GM10847 (cell line): ENCODE measurements around the gene UGT1A5.

Experiments
- POLR2A ChIP-seq: IDR thresholded peaks from 2 replicates; pipeline ENCODE4 v1.6.1; 2011; ENCODE audit not compliant: insufficient read length; ENCODE audit errors: extremely low read depth

Gene UGT1A5

DNA sequence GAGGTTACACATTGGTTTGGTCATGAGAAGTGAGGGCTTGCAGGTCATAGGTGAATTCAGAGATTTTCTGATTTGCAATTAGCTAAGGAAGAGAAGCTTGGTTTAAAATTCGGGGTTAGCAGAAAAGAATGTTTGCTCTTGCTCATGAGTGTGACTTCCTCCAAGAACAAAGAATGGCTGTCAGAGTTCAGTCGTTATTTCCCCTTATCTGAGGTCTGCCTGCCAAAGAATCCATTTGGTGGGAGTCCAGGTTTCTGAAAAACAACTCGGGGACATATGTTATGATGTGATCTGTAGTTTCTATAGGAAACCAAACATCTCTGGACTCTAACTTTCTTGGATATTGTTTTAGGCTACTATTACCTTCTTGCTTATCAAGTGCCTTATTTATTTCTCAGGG lies 23.2 kb upstream of the UGT1A5 start:
- TF ChIP-seq POLR2A: no peak

DNA sequence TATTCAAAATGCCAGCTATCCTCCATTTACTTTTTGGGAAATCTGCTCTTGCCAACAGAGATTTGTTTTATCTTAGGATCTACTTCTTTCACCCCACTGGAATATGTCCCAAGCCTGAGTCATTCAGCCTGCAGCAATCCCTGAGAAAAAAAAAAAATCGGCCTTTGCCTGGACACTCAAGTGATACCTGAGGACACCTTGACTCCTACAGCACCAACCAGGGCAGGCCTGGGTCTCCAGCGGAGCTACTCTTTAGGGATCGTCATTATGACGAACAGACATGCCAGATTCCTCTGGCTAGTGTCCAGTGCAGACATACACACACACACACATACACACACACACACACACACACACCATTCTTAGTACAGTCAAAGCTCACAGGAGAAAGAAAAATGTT lies 22.3 kb upstream of the UGT1A5 start:
- TF ChIP-seq POLR2A: no peak

- no peak for TF ChIP-seq POLR2A
These were observed 21.0 kb upstream of the UGT1A5 start for GRCh38 chr2:233691443-233692433.

- no peak for TF ChIP-seq POLR2A
These were observed 20.1 kb upstream of the UGT1A5 start, which contains the start of gene UGT1A6 for GRCh38 chr2:233692648-233693047. TSS of gene UGT1A6 (plus strand) at chr2:233692890. CDS start at chr2:233693005, 115 bp downstream.

- no peak for TF ChIP-seq POLR2A
These were observed 18.7 kb upstream of the UGT1A5 start for GRCh38 chr2:233693963-233694362.

- no peak for TF ChIP-seq POLR2A
These were observed 14.0 kb upstream of the UGT1A5 start for GRCh38 chr2:233698740-233699139.

- TF ChIP-seq POLR2A: no peak
These were observed 13.2 kb upstream of the UGT1A5 start for GRCh38 chr2:233699424-233700027.

DNA sequence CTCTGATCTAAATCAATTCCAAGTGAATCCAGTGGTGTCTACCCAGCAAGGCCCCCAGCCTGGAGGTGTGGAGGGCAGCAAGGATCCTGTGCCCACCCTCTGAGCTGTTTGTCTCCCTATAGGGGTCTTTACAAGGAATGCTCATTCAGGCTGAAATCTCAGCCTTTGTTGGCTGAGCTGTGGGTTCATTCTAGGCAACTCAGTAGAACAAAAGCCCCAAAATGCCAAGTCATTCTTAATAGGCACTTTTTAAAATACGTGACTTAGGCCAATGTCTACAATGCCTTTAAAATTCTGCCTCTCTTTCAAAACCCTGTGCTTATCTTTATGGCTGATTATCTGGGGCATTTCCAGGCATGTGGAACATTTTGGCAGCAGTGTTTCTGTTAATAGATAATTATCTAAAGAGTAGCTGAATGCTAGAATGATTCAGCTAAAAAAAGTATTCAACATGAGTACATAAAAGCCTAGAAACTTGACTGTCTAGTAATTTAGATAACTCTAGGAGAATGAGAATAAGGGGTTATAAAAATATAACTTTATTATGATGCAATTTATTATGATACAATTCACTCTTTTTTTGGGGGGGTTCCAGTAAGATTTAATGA lies 12.6 kb upstream of the UGT1A5 start:
- TF ChIP-seq POLR2A: no peak

DNA sequence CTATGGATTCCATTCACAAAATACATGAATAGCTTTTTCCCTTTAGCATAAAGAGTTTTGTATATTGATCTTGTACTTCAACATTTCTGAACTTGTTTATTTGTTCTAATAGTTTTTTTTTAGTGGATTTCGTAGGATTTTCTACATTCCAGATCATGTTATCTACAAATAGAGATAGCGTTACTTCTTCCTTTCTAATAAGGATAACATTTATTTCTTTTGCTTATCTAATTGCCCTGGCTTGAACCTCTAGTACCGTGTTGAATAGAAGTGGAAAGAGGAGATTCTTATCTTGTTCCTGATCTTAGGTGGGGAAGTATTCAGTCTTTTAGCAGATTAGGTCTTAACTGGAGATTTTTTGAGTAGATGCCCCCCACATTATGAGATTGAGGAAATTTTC lies 10.5 kb upstream of the UGT1A5 start:
- TF ChIP-seq POLR2A: no peak

DNA sequence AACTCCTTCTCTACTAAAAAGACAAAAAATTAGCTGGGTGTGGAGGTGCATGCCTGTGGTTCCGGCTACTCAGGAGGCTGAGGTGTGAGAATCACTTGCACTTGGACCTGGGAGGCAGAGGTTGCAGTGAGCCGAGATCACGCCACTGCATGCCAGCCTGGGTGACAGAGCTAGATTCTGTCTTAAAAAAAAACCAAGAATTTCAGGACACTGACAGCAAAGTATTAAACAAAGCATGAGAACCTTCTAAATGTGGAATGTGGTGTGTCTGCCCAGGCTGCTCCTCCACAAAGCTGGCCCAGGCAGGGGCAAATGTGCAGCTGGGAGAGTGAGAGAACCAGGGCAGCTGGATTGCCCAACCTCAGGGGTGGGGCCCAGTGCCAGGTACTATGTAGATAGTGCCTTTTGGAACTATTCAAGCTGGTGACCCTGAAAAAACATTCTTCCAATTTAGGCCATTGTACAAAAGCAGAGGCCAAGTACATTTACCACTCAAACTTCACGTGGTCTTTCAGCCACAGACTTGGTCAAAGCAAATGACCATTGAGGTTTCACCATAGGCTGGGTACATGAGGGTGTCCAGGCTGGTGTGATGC lies 6.7 kb upstream of the UGT1A5 start:
- TF ChIP-seq POLR2A: no peak

GRCh38 chr2:233706720-233707119 lies 6.0 kb upstream of the UGT1A5 start:
- no peak for TF ChIP-seq POLR2A

- TF ChIP-seq POLR2A: no peak
These were observed 4.6 kb upstream of the UGT1A5 start for GRCh38 chr2:233707940-233708644.

- no peak for TF ChIP-seq POLR2A
These were observed 3.8 kb upstream of the UGT1A5 start for GRCh38 chr2:233708942-233709341.

- no peak for TF ChIP-seq POLR2A
These were observed 1.2 kb upstream of the UGT1A5 start for GRCh38 chr2:233711312-233712008.
